GM13976 (cell line): ENCODE data around the gene NDFIP2.

Source experiments
- DNase-seq: peaks from one replicate; pipeline ENCODE4 v3.0.0; 2012; ENCODE audit warnings: low spot score
- in situ Hi-C: fragments of 300-500 bp; cut with MboI; formaldehyde crosslinking; loops from one replicate; pipeline ENCODE4 v1.12.0; 2022; ENCODE audit warnings: low sequenced_read_pairs, mixed read lengths, inconsistent platforms; ENCODE audit not compliant: unreplicated experiment
- TF ChIP-seq, protein P1 (sequence below): IDR thresholded peaks from 2 replicates; pipeline ENCODE4 v1.5.1; 2012; ENCODE audit warnings: borderline replicate concordance, mild to moderate bottlenecking; ENCODE audit not compliant: insufficient read depth; ENCODE audit errors: extremely low read depth, missing control alignments, control extremely low read depth

NDFIP2 gene

GRCh38 chr13:79528356-79528755 is 47.4 kb downstream of the NDFIP2 start:
- in situ Hi-C loops: no loop called here
- DNase-seq: no peak
- TF ChIP-seq, protein P1, sequence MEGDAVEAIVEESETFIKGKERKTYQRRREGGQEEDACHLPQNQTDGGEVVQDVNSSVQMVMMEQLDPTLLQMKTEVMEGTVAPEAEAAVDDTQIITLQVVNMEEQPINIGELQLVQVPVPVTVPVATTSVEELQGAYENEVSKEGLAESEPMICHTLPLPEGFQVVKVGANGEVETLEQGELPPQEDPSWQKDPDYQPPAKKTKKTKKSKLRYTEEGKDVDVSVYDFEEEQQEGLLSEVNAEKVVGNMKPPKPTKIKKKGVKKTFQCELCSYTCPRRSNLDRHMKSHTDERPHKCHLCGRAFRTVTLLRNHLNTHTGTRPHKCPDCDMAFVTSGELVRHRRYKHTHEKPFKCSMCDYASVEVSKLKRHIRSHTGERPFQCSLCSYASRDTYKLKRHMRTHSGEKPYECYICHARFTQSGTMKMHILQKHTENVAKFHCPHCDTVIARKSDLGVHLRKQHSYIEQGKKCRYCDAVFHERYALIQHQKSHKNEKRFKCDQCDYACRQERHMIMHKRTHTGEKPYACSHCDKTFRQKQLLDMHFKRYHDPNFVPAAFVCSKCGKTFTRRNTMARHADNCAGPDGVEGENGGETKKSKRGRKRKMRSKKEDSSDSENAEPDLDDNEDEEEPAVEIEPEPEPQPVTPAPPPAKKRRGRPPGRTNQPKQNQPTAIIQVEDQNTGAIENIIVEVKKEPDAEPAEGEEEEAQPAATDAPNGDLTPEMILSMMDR: no peak

GRCh38 chr13:79528759-79529191 is 47.8 kb downstream of the NDFIP2 start:
- in situ Hi-C loops: no loop called here
- TF ChIP-seq, protein P1: no peak
- no peak for DNase-seq

DNA sequence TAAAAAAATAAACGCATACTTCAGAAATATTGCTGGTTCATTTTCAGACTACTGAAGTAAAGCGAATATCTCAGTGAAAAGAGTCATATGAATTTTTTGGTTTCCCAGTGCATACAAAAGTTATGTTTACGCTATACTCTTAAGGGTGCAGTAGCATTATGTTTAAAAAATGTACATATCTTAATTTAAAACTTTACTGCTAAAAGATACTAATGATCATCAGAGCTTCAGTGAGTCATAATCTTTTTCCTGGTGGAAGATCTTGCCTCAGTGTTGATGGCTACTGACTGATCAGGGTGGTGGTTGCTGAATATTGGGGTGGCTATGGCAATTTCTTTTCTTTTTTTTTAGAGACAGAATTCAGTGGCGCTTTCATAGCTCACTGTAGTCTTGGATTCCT is 48.9 kb downstream of the NDFIP2 start:
- TF ChIP-seq, protein P1: no peak
- in situ Hi-C loops: no loop called here
- no peak for DNase-seq

DNA sequence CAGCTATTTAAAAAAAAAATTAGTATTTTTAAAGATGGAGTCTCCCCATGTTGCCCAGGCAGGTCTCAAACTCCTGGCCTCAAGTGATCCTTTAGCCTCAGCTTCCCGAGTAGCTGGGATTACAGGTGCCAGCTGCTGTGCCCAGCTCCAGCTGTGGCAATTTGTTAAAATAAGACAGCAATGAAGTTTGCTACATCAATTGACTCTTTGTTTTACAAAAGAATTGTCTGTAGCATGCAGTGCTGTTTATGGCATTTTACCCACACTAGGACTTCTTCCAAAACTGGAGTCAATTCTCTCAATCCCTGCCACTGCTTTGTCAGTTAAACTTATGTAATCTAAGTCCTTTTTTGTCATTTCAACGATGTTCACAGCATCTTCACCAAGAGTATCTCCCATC is 49.3 kb downstream of the NDFIP2 start:
- TF ChIP-seq, protein P1: no peak
- DNase-seq: no peak
- in situ Hi-C loops: no loop called here

- no peak for DNase-seq
- in situ Hi-C loops: no loop called here
- TF ChIP-seq, protein P1: no peak
These were observed 50.7 kb downstream of the NDFIP2 start for GRCh38 chr13:79531542-79532254.

DNA sequence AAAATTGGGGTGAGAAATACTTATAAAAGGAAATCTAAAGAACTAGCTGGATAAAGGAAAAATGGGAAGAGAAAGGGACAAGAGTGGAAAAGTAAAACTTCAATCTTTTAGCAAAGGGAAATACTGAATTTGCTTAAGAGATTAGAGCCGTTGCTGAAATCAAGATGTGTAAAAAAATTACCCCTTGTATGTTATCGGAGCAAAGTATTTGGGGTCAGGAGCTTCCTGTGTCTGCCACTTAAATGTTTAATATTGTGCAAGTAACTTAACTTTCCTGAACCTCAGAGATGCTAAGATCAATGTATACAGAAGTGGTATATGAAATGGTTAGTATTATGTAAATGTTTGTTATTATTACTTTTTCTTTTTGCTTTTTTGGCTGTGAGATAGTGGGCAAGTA is 51.6 kb downstream of the NDFIP2 start:
- no peak for DNase-seq
- in situ Hi-C loops: no loop called here
- TF ChIP-seq, protein P1: no peak
